ENCODE data around the gene NMD3. TPM values are rescaled to one million over a fixed set of nuclear protein-coding genes. Genes with fewer than 3 reads are reported as not detected.

Gene NMD3
- total RNA-seq, 1 experiment from 2014 or later, result 55.6 TPM

DNA sequence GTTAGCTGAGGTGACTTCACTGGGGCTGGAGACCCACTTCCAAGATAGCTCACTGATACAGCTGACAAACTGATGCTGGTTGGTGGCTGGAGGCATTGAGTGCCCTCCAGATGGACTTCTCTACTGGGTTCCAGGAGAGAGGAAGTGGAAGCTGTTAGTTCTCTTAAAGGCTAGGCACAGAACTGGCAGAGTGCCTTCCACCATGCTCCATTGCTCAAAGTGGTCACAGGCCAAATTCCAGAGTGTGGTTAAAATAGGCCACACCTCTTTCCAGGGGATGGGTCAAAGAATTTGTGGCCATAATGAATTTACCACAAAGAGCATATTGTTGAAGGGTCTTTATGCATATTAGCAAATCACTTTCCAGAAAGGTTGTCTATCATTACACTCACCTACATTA is 74.2 kb downstream of the NMD3 start:
- Histone ChIP-seq H3K14ac (ENCODE audit: insufficient read depth, low read length) (no peak overlapping the region), H2BK12ac (ENCODE audit: insufficient read length, low read depth, low read length) (no peak overlapping the region), H2BK15ac (ENCODE audit: low read depth, low read length) (no peak overlapping the region), H3K27me3 (ENCODE audit: insufficient read depth, low read length) (no peaks in the 10 kb centered on the region), H3K4ac (ENCODE audit: low read depth, low read length) (no peak overlapping the region), H3K9me3 (ENCODE audit: control insufficient read depth, low read depth, low read length) (peaks cover 18% of the 10 kb centered on the region), H3K4me2 (ENCODE audit: insufficient read depth, insufficient read length, low read length) (no peak overlapping the region), H3K23ac (ENCODE audit: insufficient read length, low read depth, low read length) (no peak overlapping the region), H3K56ac (ENCODE audit: insufficient read length, low read depth, low read length) (no peak overlapping the region), H3K18ac (ENCODE audit: insufficient read length, low read depth, low read length) (no peak overlapping the region), H4K8ac (replicated peaks; ENCODE audit: insufficient read length, low read depth, low read length) (no peak overlapping the region), H3K79me1 (ENCODE audit: insufficient read depth, low read depth, low read length, poor library complexity, severe bottlenecking) (no peaks in the 10 kb centered on the region), H4K5ac (ENCODE audit: insufficient read length, low read depth, low read length) (no peak overlapping the region), H2BK5ac (ENCODE audit: insufficient read length, low read length) (no peak overlapping the region), H3K23me2 (ENCODE audit: insufficient read length, low read depth, low read length, poor library complexity, severe bottlenecking) (no peaks in the 10 kb centered on the region), H4K20me1 (ENCODE audit: control insufficient read depth, insufficient read depth, insufficient read length) (no peaks in the 10 kb centered on the region), H2BK120ac (ENCODE audit: low read depth, low read length, poor library complexity, severe bottlenecking) (no peak overlapping the region), H3K79me2 (ENCODE audit: insufficient read depth, low read length) (no peaks in the 10 kb centered on the region), H2AFZ (ENCODE audit: low read length) (no peak overlapping the region), H3K4me1 (ENCODE audit: insufficient read depth, low read length) (no peaks in the 10 kb centered on the region), H2BK20ac (ENCODE audit: low read depth, low read length, poor library complexity, severe bottlenecking) (no peak overlapping the region), H3K27ac (ENCODE audit: insufficient read length, low read depth, low read length) (no peak overlapping the region), H2AK5ac (ENCODE audit: insufficient read length, low read length) (no peak overlapping the region), H4K91ac (ENCODE audit: insufficient read length, low read depth, low read length) (no peak overlapping the region), H3K9ac (ENCODE audit: extremely low read depth, insufficient read length, low read length) (no peak overlapping the region), H3T11ph (ENCODE audit: low read length) (no peak overlapping the region)
- no peak for DNase-seq
- Mint-ChIP-seq H3K9me3 (peaks cover 24 to 27% of the 10 kb centered on the region in 2 experiments), H3K4me1 (no peaks in the 10 kb centered on the region), H3K36me3 (ENCODE audit: insufficient read depth in 1 of 3, low read depth in 3 of 3) (peaks cover 9 to 25% (median 22%) of the 10 kb centered on the region in 3 experiments), H3K27ac (no peak overlapping the region), H3K27me3 (ENCODE audit: low read depth) (no peaks in the 10 kb centered on the region), H3K4me3 (no peak overlapping the region)
- TF ChIP-seq, protein P1, sequence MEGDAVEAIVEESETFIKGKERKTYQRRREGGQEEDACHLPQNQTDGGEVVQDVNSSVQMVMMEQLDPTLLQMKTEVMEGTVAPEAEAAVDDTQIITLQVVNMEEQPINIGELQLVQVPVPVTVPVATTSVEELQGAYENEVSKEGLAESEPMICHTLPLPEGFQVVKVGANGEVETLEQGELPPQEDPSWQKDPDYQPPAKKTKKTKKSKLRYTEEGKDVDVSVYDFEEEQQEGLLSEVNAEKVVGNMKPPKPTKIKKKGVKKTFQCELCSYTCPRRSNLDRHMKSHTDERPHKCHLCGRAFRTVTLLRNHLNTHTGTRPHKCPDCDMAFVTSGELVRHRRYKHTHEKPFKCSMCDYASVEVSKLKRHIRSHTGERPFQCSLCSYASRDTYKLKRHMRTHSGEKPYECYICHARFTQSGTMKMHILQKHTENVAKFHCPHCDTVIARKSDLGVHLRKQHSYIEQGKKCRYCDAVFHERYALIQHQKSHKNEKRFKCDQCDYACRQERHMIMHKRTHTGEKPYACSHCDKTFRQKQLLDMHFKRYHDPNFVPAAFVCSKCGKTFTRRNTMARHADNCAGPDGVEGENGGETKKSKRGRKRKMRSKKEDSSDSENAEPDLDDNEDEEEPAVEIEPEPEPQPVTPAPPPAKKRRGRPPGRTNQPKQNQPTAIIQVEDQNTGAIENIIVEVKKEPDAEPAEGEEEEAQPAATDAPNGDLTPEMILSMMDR (conservative IDR thresholded peaks at IDR 0.05), result no peak
